Measurements from ENCODE around the gene INHBB.

The INHBB gene

DNA sequence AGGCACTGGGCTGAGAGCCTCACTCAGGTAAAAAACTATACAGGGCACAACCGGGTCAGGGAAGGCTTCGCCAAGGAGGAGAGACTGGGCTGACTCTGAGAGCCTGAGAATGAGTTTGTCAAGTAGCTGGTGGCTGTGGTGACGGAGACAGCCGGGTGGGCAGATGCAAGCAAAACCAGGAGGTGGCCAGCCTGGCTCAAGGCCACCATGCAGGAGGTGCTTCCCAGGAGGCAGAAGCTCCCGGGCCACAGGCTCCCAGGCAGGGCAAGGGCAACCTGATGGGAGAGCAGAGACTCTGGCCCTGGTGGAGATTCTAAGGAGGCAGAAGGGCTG, 2.9 kb upstream of the INHBB start:
- no peak for DNase-seq (ENCODE audit: low read depth)

DNA sequence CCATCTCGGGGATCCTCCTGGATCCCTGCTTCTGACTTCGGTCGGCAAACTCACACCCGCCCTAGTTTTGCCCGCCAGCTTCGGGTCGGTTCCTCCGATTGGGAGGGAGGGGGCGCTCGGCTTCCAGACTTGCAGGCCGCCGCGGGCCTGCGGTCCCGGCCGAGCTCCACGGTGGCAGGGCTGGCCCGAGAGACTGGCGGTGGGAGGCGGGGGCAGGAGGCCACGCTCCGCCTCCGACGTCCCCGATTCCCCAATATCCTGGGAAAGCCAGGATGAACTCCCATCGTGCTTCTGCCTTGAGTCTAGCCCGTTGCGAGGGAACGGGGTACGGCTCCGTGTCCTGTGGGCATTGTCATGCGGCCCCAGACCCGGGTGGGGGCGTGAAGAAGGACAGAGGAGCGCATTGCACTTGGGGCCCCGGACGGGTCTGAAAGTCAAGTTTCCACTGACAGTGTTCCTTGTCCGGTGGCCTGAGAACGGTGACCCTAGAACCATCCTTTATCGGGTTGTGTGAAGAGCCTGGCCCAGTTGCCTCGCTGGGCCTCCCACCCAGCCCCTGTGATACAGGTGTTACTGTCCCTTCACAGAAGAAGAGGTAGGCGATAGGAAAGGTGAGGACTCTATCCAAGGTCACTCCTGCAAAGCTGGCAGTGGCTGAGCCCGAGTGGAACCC, 2.4 kb upstream of the INHBB start:
- DNase-seq (ENCODE audit: low read depth): peak; percentile 53

DNA sequence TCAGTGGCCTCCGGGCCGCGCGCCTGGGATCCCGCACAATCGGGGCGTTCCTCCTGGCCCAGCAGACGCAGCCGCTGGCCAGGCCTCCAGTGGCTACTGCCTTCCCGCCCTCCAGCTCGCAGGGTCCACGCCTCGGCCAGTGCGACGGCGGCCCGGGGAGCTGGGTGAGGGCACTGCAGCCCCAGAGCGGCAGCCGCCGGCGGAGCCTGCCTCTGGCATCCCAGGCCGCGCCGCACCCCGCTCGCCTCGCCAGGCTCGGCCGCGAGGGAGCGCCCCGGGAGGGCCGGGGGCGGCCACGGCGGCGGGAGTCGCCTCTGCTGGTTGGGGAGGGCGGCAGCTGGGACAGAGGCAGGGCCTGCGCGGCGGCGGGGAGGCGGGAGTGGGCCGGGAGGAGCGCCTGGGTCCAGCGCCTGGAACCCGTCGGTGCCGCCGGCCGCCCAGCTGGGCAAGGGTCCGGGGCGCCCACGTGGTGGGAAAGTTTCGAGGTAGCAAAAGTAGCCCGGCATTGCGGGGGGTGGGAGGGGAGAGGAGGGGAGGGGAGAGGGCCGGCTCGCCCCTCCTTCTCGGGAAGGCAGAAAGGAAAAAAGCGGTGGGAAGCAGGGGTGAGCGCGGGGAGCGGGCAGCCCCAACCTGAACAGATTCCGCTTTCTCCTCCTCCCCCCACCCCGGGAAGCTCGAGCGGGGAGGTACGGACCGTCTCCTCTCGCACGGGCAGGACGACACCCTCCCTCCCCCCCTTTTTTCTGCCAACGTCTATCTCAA, 1.5 kb upstream of the INHBB start:
- no peak for DNase-seq (ENCODE audit: low read depth)

DNA sequence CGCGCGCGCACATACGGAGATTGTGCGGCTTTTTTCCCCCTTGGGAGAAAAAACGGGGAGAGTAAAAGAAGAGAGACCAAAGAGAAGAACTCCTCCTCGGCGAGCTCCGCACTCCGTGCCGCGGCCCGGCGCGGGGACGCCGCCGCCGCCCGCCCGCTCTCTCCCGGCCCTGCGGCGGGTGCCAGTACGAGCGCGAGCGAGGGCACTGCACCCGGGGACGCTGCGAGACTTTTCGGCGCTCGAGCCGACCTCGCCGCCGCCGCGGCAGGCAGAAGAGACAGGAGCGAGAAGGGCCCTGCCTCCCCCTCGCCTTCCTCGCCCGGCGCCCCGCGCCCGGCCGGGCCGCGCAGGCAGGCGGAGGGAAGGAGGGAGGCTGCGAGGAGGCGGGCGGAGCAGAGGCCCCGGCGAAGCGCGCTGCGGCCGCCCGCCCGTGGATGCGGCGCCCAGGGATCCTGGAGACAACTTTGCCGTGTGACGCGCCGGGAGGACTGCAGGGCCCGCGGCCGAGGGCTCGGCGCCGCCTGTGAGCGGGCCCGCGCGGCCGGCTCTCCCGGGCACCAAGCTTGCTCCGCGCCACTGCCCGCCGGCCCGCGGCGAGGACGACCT, 857 bp upstream of the INHBB start:
- DNase-seq (ENCODE audit: low read depth): no peak

DNA sequence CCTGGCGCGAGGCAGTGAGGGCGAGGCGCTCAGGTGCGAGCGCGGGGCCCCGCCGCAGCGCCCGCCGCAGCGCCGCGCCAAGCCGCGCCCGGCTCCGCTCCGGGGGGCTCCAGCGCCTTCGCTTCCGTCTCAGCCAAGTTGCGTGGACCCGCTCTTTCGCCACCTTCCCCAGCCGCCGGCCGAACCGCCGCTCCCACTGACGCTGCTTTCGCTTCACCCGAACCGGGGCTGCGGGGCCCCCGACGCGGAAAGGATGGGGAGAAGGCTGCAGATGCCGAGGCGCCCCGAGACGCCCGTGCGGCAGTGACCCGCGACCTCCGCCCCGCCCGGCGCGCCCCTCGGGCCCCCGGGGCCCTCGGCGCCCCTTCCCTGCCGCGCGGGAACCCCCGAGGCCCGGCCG, 328 bp upstream of the INHBB start:
- DNase-seq (ENCODE audit: low read depth): no peak

GRCh38 chr2:120346667-120347358, 877 bp downstream of the INHBB start:
- DNase-seq (ENCODE audit: low read depth): no peak

- no peak for DNase-seq (ENCODE audit: low read depth)
These were observed 1.6 kb downstream of the INHBB start for GRCh38 chr2:120347396-120348060.

- DNase-seq (ENCODE audit: low read depth): no peak
These were observed 2.3 kb downstream of the INHBB start for GRCh38 chr2:120348134-120348736.

- no peak for DNase-seq (ENCODE audit: low read depth)
These were observed 3.0 kb downstream of the INHBB start for GRCh38 chr2:120348737-120349439.

- DNase-seq (ENCODE audit: low read depth): no peak
These were observed 3.5 kb downstream of the INHBB start for GRCh38 chr2:120349440-120349921.

DNA sequence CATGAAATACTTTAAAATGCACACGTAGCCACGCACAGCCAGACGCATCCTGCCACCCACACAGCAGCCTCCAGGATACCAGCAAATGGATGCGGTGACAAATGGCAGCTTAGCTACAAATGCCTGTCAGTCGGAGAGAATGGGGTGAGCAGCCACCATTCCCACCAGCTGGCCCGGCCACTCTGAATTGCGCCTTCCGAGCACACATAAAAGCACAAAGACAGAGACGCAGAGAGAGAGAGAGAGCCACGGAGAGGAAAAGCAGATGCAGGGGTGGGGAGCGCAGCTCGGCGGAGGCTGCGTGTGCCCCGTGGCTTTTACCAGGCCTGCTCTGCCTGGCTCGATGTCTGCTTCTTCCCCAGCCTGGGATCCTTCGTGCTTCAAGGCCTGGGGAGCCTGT, 4.1 kb downstream of the INHBB start:
- no peak for DNase-seq (ENCODE audit: low read depth)

- DNase-seq (ENCODE audit: low read depth): no peak
These were observed 4.9 kb downstream of the INHBB start for GRCh38 chr2:120350801-120351320.

GRCh38 chr2:120352696-120353590, 7.0 kb downstream of the INHBB start:
- no peak for DNase-seq (ENCODE audit: low read depth)

- DNase-seq (ENCODE audit: low read depth): no peak
These were observed 7.6 kb downstream of the INHBB start for GRCh38 chr2:120353591-120353898.

DNA sequence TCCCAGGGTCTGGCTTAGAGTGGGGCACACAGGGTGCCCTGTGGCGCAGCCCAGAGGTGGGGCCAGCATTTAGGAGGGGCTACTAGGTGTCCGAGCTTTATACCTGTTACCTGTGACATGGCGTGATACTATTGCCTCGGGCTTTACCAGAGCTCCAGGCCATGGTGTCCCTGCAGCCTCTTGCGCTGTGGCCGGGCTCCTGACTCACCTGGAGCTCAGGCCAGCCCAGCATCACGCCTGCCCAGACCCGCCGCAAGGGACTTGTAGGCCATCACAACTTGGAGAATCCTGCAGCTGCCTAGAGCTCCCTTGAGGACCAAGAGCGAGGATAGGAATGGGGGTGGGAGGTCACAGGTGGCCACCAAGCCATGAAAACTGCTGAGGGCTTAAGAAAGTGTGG, 8.0 kb downstream of the INHBB start:
- no peak for DNase-seq (ENCODE audit: low read depth)

DNA sequence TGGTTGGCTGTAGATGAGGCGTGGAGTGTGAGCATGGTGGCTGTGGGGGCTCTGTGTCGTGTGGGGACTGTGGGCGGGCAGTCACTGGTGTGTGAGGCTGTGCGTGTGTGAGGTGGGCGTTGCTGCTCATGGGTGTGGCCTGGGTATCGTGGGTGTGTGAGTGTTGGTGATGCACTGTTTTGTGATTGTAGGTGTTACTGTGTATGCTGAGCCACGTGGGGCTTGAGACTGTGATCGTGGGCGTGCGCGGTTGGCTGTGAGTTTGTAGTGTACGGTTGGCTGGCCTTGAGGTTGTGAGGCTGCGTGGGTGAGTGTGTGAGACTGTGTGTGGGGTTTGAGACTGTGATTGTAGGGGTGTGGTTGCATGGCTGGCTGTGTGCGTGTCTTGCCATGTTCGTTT, 8.5 kb downstream of the INHBB start:
- DNase-seq (ENCODE audit: low read depth): no peak

GRCh38 chr2:120354935-120355779, 9.2 kb downstream of the INHBB start:
- DNase-seq (ENCODE audit: low read depth): no peak

- no peak for DNase-seq (ENCODE audit: low read depth)
These were observed 9.9 kb downstream of the INHBB start for GRCh38 chr2:120355780-120356266.

DNA sequence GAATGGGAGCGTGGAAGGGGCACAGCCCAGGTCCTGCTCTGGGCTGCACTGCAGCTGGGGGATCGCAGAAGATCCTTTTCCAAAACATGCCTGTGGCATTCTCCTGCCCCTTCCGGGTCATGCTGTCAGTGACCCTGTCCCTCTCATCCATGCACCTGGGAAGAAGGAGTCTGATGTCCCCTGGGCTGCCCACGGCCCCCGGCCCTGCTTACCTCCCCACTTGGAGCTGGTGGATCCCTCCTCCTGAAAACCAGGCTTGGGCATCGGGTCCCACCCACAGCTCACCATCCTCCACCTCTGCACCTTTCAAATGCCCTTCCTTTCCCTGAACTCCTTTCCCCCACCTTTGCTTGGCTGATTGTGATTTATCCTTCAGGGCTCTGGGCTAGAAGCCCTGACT, 11.8 kb downstream of the INHBB start:
- no peak for DNase-seq (ENCODE audit: low read depth)

Measured in HS-5 (cell line).